HepG2 (cell line): ENCODE results near the gene CENPP. TPM values are rescaled to one million over a fixed set of nuclear protein-coding genes. Genes with fewer than 3 reads are reported as not detected.

Experiments used
- GATAD2A ChIP-seq: IDR thresholded peaks from 2 replicates; pipeline ENCODE4 v1.6.1; 2016
- HOXA9 ChIP-seq: sonication (generic); formaldehyde crosslinking; IDR thresholded peaks from 2 replicates; pipeline ENCODE4 v1.8.1; 2022; ENCODE audit warnings: missing genetic modification reagents, mild to moderate bottlenecking, moderate library complexity, borderline replicate concordance
- KAT8 ChIP-seq: IDR thresholded peaks from 2 replicates; pipeline ENCODE4 v1.6.1; 2016; ENCODE audit warnings: missing genetic modification reagents, missing compliant biosample characterization
- MED8 ChIP-seq: sonication (generic); formaldehyde crosslinking; IDR thresholded peaks from 2 replicates; pipeline ENCODE4 v1.8.1; 2023; ENCODE audit warnings: mild to moderate bottlenecking, missing genetic modification reagents; ENCODE audit not compliant: insufficient replicate concordance
- MEIS2 ChIP-seq: sonication (generic); formaldehyde crosslinking; IDR thresholded peaks from 2 replicates; pipeline ENCODE4 v1.9.0; 2021; ENCODE audit warnings: mild to moderate bottlenecking, missing genetic modification reagents
- POLR2AphosphoS2 ChIP-seq: IDR thresholded peaks from 2 replicates; pipeline ENCODE4 v1.6.1; 2011; ENCODE audit warnings: low read depth, low read length, improper control_type of control experiment
- SYNCRIP ChIP-seq: fragments of 200-400 bp; formaldehyde crosslinking; IDR thresholded peaks from 2 replicates; pipeline ENCODE4 v1.6.1; 2018; ENCODE audit warnings: mild to moderate bottlenecking, low read depth, low read length; ENCODE audit not compliant: insufficient read depth
- ZBTB7A ChIP-seq: sonication (generic); formaldehyde crosslinking; IDR thresholded peaks from 2 replicates; pipeline ENCODE4 v1.8.0; 2022; ENCODE audit warnings: mild to moderate bottlenecking, missing genetic modification reagents
- ZNF569 ChIP-seq: sonication (generic); formaldehyde crosslinking; IDR thresholded peaks from 2 replicates; pipeline ENCODE4 v1.5.0; 2020; ENCODE audit warnings: mild to moderate bottlenecking, missing genetic modification reagents, moderate library complexity, borderline replicate concordance
- ZNF598 ChIP-seq: sonication (generic); formaldehyde crosslinking; IDR thresholded peaks from 2 replicates; pipeline ENCODE4 v1.5.1; 2020; ENCODE audit warnings: mild to moderate bottlenecking, missing genetic modification reagents, borderline replicate concordance
- ZNF678 ChIP-seq: sonication (generic); formaldehyde crosslinking; IDR thresholded peaks from 2 replicates; pipeline ENCODE4 v1.4.0; 2020; ENCODE audit warnings: mild to moderate bottlenecking, missing genetic modification reagents
- ZNF709 ChIP-seq: sonication (generic); formaldehyde crosslinking; IDR thresholded peaks from 2 replicates; pipeline ENCODE4 v1.5.0; 2020; ENCODE audit warnings: mild to moderate bottlenecking, missing genetic modification reagents
- ZNF749 ChIP-seq: sonication (generic); formaldehyde crosslinking; IDR thresholded peaks from 2 replicates; pipeline ENCODE4 v1.8.0; 2022; ENCODE audit warnings: mild to moderate bottlenecking, missing genetic modification reagents, moderate library complexity, borderline replicate concordance
- ZNF780A ChIP-seq: sonication (generic); formaldehyde crosslinking; IDR thresholded peaks from 2 replicates; pipeline ENCODE4 v1.8.0; 2022; ENCODE audit warnings: mild to moderate bottlenecking, missing genetic modification reagents, moderate library complexity
- ZNF782 ChIP-seq: sonication (generic); formaldehyde crosslinking; IDR thresholded peaks from 2 replicates; pipeline ENCODE4 v1.4.0; 2020; ENCODE audit warnings: missing genetic modification reagents, mild to moderate bottlenecking, borderline replicate concordance
- ZNF878 ChIP-seq: sonication (generic); formaldehyde crosslinking; IDR thresholded peaks from 2 replicates; pipeline ENCODE4 v1.8.1; 2023; ENCODE audit warnings: mild to moderate bottlenecking, missing genetic modification reagents, moderate library complexity
- polyA plus RNA-seq, 8 experiments: library from polyadenylated mRNA; depleted of rRNA in 3 of 8; stranded (reverse) in 7 of 8; unstranded in 1 of 8; fragments of >200 nt; fragmentation: Illumina TruSeq in 4 of 8; extraction: Trizol in 4 of 8; gene quantifications; 2 replicates each; pipeline versions ENCODE4 v1.2.1 to v1.2.3, GENCODE V29; 2011 to 2016; ENCODE audit warnings: low read depth in 4 of 8, missing spikeins in 1 of 8, mixed read lengths in 1 of 8; ENCODE audit not compliant: insufficient read depth in 1 of 8
- total RNA-seq, 5 experiments: library from RNA; depleted of rRNA; stranded (reverse); fragments of >200 nt; fragmentation: Illumina TruSeq; extraction: Trizol; gene quantifications; 2 replicates each; pipeline ENCODE4 v1.2.3, GENCODE V29; 2016; ENCODE audit warnings: low read depth in 1 of 5
- TF ChIP-seq, protein P1 (sequence below): sonication (generic); formaldehyde crosslinking; IDR thresholded peaks from 2 replicates; pipeline ENCODE4 v1.5.0; 2020; ENCODE audit warnings: missing genetic modification reagents, mild to moderate bottlenecking, borderline replicate concordance
- TF ChIP-seq, protein P2 (sequence below): sonication (generic); formaldehyde crosslinking; IDR thresholded peaks from 2 replicates; pipeline ENCODE4 v1.8.1; 2023; ENCODE audit warnings: mild to moderate bottlenecking, inconsistent platforms, moderate library complexity, missing genetic modification reagents, borderline replicate concordance
- TF ChIP-seq, protein P3 (sequence below): sonication (generic); formaldehyde crosslinking; IDR thresholded peaks from 2 replicates; pipeline ENCODE4 v1.4.0; 2020; ENCODE audit warnings: missing genetic modification reagents
- TF ChIP-seq, protein P4 (sequence below): sonication (generic); formaldehyde crosslinking; conservative IDR thresholded peaks from 2 replicates; pipeline ENCODE4 v1.8.0; 2022; ENCODE audit warnings: low read depth, missing genetic modification reagents
- TF ChIP-seq, protein P5 (sequence below): sonication (generic); formaldehyde crosslinking; IDR thresholded peaks from 2 replicates; pipeline ENCODE4 v1.5.1; 2020; ENCODE audit warnings: missing genetic modification reagents, mild to moderate bottlenecking, borderline replicate concordance
- TF ChIP-seq, protein P6 (sequence below): sonication (generic); formaldehyde crosslinking; IDR thresholded peaks from 2 replicates; pipeline ENCODE4 v1.4.0; 2020; ENCODE audit warnings: mild to moderate bottlenecking, missing genetic modification reagents

Gene CENPP
- total and polyA plus RNA-seq, 2 of the 13 experiments (the other 11 are each of a cell fraction or from before 2014, with no cell fraction given), result 2.0 to 11.4 TPM

DNA sequence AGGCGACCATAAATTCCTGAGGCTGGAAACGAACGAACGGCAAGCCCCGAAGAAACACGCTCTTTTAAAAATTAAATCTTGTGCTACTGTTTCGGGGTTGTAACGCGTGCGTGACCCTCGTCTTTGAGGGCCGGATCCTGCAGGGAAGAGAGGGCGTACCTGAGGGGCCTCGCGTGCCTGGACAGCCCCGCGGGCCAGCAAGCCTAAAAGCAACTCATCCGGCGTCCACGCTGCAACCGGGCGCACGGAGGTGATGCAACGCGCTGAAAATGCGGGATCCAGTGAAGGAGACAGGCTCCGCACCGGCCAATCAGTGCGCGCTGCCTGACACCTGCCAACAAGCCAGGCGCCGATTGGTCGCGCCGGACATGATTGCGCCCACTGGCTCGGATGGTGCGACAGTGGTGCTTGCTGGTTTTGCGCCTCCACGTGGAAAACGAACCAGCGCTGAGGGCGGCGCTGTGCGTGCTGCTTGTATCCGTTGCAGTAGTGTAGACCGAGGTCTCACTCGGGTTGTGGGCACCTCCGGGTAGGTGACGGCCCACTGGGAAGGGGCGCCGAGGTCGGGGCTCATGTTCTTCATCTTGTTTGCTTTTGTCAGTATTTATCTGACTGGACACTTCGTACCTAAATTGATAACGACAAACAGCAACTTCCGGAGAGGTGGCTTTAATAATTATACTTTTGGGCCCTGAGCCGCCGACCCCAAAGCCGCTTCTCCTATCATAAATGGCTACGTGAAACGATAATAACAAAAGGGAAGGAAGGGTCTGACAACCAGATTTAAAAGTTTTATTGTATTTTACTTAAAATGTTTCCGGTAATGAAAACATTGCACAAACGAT, 32.1 kb upstream of the CENPP start, which contains the start of gene IARS1 (continued):
- peak; percentile 93 for TF ChIP-seq KAT8 (CRISPR knock-in tag)
- TF ChIP-seq ZBTB7A (CRISPR knock-in tag), result 0 out of 2 replicates have a peak, but pooled peaks have one; percentile 28
- TF ChIP-seq, protein P1, sequence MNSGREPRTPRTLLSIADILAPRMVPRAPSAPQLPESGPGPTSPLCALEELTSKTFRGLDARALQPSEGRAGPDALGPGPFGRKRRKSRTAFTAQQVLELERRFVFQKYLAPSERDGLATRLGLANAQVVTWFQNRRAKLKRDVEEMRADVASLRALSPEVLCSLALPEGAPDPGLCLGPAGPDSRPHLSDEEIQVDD (CRISPR knock-in tag), result peak; percentile 70; the same call in 1 of the 2 replicates
- TF ChIP-seq, protein P2, sequence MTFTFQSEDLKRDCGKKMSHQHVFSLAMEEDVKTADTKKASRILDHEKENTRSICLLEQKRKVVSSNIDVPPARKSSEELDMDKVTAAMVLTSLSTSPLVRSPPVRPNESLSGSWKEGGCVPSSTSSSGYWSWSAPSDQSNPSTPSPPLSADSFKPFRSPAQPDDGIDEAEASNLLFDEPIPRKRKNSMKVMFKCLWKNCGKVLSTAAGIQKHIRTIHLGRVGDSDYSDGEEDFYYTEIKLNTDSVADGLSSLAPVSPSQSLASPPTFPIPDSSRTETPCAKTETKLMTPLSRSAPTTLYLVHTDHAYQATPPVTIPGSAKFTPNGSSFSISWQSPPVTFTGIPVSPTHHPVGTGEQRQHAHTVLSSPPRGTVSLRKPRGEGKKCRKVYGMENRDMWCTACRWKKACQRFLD (CRISPR knock-in tag), result peak; percentile 75
- TF ChIP-seq MED8 (CRISPR knock-in tag), result peak; percentile 84
- peak; percentile 72; the same call in 1 of the 2 replicates for TF ChIP-seq HOXA9 (CRISPR knock-in tag)
- TF ChIP-seq, protein P3, sequence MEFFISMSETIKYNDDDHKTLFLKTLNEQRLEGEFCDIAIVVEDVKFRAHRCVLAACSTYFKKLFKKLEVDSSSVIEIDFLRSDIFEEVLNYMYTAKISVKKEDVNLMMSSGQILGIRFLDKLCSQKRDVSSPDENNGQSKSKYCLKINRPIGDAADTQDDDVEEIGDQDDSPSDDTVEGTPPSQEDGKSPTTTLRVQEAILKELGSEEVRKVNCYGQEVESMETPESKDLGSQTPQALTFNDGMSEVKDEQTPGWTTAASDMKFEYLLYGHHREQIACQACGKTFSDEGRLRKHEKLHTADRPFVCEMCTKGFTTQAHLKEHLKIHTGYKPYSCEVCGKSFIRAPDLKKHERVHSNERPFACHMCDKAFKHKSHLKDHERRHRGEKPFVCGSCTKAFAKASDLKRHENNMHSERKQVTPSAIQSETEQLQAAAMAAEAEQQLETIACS (CRISPR knock-in tag), result peak; percentile 20; the same call in 1 of the 2 replicates
- peak; percentile 95 for TF ChIP-seq ZNF749
- TF ChIP-seq, protein P4, sequence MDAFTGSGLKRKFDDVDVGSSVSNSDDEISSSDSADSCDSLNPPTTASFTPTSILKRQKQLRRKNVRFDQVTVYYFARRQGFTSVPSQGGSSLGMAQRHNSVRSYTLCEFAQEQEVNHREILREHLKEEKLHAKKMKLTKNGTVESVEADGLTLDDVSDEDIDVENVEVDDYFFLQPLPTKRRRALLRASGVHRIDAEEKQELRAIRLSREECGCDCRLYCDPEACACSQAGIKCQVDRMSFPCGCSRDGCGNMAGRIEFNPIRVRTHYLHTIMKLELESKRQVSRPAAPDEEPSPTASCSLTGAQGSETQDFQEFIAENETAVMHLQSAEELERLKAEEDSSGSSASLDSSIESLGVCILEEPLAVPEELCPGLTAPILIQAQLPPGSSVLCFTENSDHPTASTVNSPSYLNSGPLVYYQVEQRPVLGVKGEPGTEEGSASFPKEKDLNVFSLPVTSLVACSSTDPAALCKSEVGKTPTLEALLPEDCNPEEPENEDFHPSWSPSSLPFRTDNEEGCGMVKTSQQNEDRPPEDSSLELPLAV (CRISPR knock-in tag), result no peak
- no peak for TF ChIP-seq POLR2AphosphoS2
- 0 out of 2 replicates have a peak, but pooled peaks have one; percentile 65 for TF ChIP-seq ZNF678 (CRISPR knock-in tag)
- peak; percentile 84 for TF ChIP-seq GATAD2A
- TF ChIP-seq ZNF782 (CRISPR knock-in tag), result peak; percentile 70; the same call in 1 of the 2 replicates
- TF ChIP-seq SYNCRIP, result no peak
- TF ChIP-seq ZNF878 (CRISPR knock-in tag), result peak; percentile 98
- TF ChIP-seq, protein P5, sequence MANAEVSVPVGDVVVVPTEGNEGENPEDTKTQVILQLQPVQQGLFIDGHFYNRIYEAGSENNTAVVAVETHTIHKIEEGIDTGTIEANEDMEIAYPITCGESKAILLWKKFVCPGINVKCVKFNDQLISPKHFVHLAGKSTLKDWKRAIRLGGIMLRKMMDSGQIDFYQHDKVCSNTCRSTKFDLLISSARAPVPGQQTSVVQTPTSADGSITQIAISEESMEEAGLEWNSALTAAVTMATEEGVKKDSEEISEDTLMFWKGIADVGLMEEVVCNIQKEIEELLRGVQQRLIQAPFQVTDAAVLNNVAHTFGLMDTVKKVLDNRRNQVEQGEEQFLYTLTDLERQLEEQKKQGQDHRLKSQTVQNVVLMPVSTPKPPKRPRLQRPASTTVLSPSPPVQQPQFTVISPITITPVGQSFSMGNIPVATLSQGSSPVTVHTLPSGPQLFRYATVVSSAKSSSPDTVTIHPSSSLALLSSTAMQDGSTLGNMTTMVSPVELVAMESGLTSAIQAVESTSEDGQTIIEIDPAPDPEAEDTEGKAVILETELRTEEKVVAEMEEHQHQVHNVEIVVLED (CRISPR knock-in tag), result peak; percentile 95
- TF ChIP-seq, protein P6, sequence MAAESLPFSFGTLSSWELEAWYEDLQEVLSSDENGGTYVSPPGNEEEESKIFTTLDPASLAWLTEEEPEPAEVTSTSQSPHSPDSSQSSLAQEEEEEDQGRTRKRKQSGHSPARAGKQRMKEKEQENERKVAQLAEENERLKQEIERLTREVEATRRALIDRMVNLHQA (CRISPR knock-in tag), result peak; percentile 97
- peak; percentile 69 for TF ChIP-seq MEIS2 (CRISPR knock-in tag)
- no peak for TF ChIP-seq ZNF569 (CRISPR knock-in tag)
- peak; percentile 89; the same call in 1 of the 2 replicates for TF ChIP-seq ZNF598
- peak; percentile 85; the same call in 1 of the 2 replicates for TF ChIP-seq ZNF780A (CRISPR knock-in tag)
- TF ChIP-seq ZNF709, result peak; percentile 91
